NB4 (cell line): ENCODE measurements around the gene CNTN1.

ENCODE experiments used
- MAX ChIP-seq: IDR thresholded peaks from 2 replicates; pipeline ENCODE4 v1.6.1; 2011; ENCODE audit warnings: low read depth, low read length
- MYC ChIP-seq: IDR thresholded peaks from 2 replicates; pipeline ENCODE4 v1.6.1; 2011; ENCODE audit warnings: low read depth, low read length
- POLR2A ChIP-seq: IDR thresholded peaks from 2 replicates; pipeline ENCODE4 v1.6.1; 2011; ENCODE audit warnings: mild to moderate bottlenecking; ENCODE audit not compliant: insufficient read length; ENCODE audit errors: extremely low read depth
- TF ChIP-seq, protein P1 (sequence below): IDR thresholded peaks from one replicate; pipeline ENCODE4 v1.5.1; 2012; ENCODE audit warnings: low read depth, low read length

- TF ChIP-seq, protein P1, sequence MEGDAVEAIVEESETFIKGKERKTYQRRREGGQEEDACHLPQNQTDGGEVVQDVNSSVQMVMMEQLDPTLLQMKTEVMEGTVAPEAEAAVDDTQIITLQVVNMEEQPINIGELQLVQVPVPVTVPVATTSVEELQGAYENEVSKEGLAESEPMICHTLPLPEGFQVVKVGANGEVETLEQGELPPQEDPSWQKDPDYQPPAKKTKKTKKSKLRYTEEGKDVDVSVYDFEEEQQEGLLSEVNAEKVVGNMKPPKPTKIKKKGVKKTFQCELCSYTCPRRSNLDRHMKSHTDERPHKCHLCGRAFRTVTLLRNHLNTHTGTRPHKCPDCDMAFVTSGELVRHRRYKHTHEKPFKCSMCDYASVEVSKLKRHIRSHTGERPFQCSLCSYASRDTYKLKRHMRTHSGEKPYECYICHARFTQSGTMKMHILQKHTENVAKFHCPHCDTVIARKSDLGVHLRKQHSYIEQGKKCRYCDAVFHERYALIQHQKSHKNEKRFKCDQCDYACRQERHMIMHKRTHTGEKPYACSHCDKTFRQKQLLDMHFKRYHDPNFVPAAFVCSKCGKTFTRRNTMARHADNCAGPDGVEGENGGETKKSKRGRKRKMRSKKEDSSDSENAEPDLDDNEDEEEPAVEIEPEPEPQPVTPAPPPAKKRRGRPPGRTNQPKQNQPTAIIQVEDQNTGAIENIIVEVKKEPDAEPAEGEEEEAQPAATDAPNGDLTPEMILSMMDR, result no peak
- TF ChIP-seq POLR2A, result no peak
- TF ChIP-seq MAX, result no peak
- no peak for TF ChIP-seq MYC
These were observed 34.1 kb downstream of the CNTN1 start for GRCh38 chr12:40726366-40726765.
